Activated CD8-positive, alpha-beta memory T cell treated with anti-CD3 and anti-CD28 coated beads, Interleukin-2, amount 50 U/mL, for 24 hours (primary cell): Measurements from ENCODE around the gene PCGF6.
"Not testable (repeated sequence)": the region's sequence is repeated elsewhere in the genome, so short reads cannot be mapped to it uniquely, and the experiment has no call there.

ENCODE experiments used
- DNase-seq: peaks from one replicate; pipeline ENCODE4 v3.0.0-alpha.2; 2020; ENCODE audit errors: extremely low read depth

PCGF6 gene

GRCh38 chr10:103350517-103351260, at the start of gene PCGF6:
Gene PCGF6, minus strand, starts transcription at chr10:103351140. Its CDS starts 74 bp downstream, at chr10:103351066.
- peak; percentile 29 for DNase-seq

GRCh38 chr10:103397191-103397825, 46.4 kb upstream of the PCGF6 start:
- no peak for DNase-seq

- no peak for DNase-seq
Observed at GRCh38 chr10:103396789-103397087, 45.8 kb upstream of the PCGF6 start.

- peak; percentile 94 for DNase-seq
Observed at GRCh38 chr10:103396067-103396788, 45.3 kb upstream of the PCGF6 start, which contains the start of the genes ATP5MK and PDCD11. Gene ATP5MK, minus strand, starts transcription at chr10:103396475. Its CDS starts 4,018 bp downstream, at chr10:103392457. Gene PDCD11, plus strand, starts transcription at chr10:103396626. Its CDS starts 1,801 bp downstream, at chr10:103398427.

- DNase-seq: no peak
Observed at GRCh38 chr10:103395754-103396066, 44.8 kb upstream of the PCGF6 start.

GRCh38 chr10:103394180-103394579, 43.2 kb upstream of the PCGF6 start:
- no peak for DNase-seq

GRCh38 chr10:103382769-103383168, 31.8 kb upstream of the PCGF6 start:
- no peak for DNase-seq

GRCh38 chr10:103374263-103374662, 23.3 kb upstream of the PCGF6 start:
- no peak for DNase-seq

- no peak for DNase-seq
Observed at GRCh38 chr10:103373544-103373943, 22.6 kb upstream of the PCGF6 start.

GRCh38 chr10:103367782-103368518, 17.0 kb upstream of the PCGF6 start, which contains the start of gene TAF5:
Gene TAF5, plus strand, starts transcription at chr10:103367976. Its CDS starts 14 bp downstream, at chr10:103367990.
- DNase-seq: peak; percentile 82

- no peak for DNase-seq
Observed at GRCh38 chr10:103367379-103367781, 16.4 kb upstream of the PCGF6 start.

- DNase-seq: not testable (repeated sequence)
Observed at GRCh38 chr10:103360791-103361190, 9.9 kb upstream of the PCGF6 start.

GRCh38 chr10:103359493-103359892, 8.6 kb upstream of the PCGF6 start:
- DNase-seq: not testable (repeated sequence)

- no peak for DNase-seq
Observed at GRCh38 chr10:103355906-103356599, 5.1 kb upstream of the PCGF6 start.

GRCh38 chr10:103354567-103354966, 3.6 kb upstream of the PCGF6 start:
- not testable (repeated sequence) for DNase-seq

GRCh38 chr10:103353281-103353680, 2.3 kb upstream of the PCGF6 start:
- DNase-seq: no peak

- no peak for DNase-seq
Observed at GRCh38 chr10:103350175-103350516, 794 bp downstream of the PCGF6 start.

GRCh38 chr10:103336370-103336769, 14.6 kb downstream of the PCGF6 start:
- no peak for DNase-seq

GRCh38 chr10:103334567-103334966, 16.4 kb downstream of the PCGF6 start:
- DNase-seq: no peak

- no peak for DNase-seq
Observed at GRCh38 chr10:103333934-103334520, 16.9 kb downstream of the PCGF6 start.

GRCh38 chr10:103327906-103328305, 23.0 kb downstream of the PCGF6 start:
- DNase-seq: no peak
